Endothelial cell of umbilical vein (primary cell): ENCODE data around the gene FBXO2. TPM values are rescaled to one million over a fixed set of nuclear protein-coding genes. Genes with fewer than 3 reads are reported as not detected.

Experiments
- BruUV-seq: library from RNA; stranded (reverse); fragments of 400-500 nt; replicated peaks from 2 replicates; lab custom pipeline; 2021; lab: Mats Ljungman, UMichigan
- CTCF ChIA-PET: fragments of 300-600, 350-600 bp; sonication (Branson Sonifier 250); formaldehyde crosslinking; loops from one replicate; lab custom pipeline; 2021; ENCODE audit warnings: antibody characterized with exemption, inconsistent platforms; lab: Charles Lee
- POLR2A ChIA-PET: fragments of 300-600, 350-600 bp; sonication (Branson Sonifier 250); formaldehyde crosslinking; loops from one replicate; lab custom pipeline; 2021; ENCODE audit warnings: antibody characterized with exemption, inconsistent platforms; lab: Charles Lee
- DNase-seq: peaks from one replicate; pipeline ENCODE4 v3.0.0-alpha.2; 2011; ENCODE audit warnings: low read depth, low spot score
- FAIRE-seq: peaks from 2 replicates; lab custom pipeline; 2011; peaks lifted over from hg19 to GRCh38; lab: Jason Lieb, UNC
- H2AFZ ChIP-seq: 2 replicates; pipeline ENCODE4 v1.6.0; 2012; ENCODE audit warnings: low read depth, low read length, control low read depth, inconsistent platforms
- H3K27ac ChIP-seq: 2 replicates; pipeline ENCODE4 v1.5.1; 2011; ENCODE audit warnings: low read depth, mild to moderate bottlenecking, control low read depth, low read length, moderate library complexity; ENCODE audit not compliant: insufficient read depth
- H3K27me3 ChIP-seq, 2 experiments: 2 replicates each; pipeline versions ENCODE4 v1.6.0 to v1.6.1; 2011; ENCODE audit warnings: low read length in 2 of 2, mixed read lengths in 1 of 2; ENCODE audit not compliant: control insufficient read depth in 2 of 2, insufficient read depth in 2 of 2
- H3K36me3 ChIP-seq, 2 experiments: 2 replicates in 1 of 2; 3 replicates in 1 of 2; pipeline ENCODE4 v1.5.1; 2011; ENCODE audit warnings: low read length in 2 of 2, mild to moderate bottlenecking in 1 of 2, moderate library complexity in 1 of 2; ENCODE audit not compliant: control insufficient read depth in 2 of 2, insufficient read depth in 2 of 2; ENCODE audit errors: extremely low read depth in 1 of 2
- H3K4me1 ChIP-seq: 3 replicates; pipeline ENCODE4 v1.5.1; 2011; ENCODE audit warnings: mild to moderate bottlenecking, low read length; ENCODE audit not compliant: control insufficient read depth, insufficient read depth; ENCODE audit errors: extremely low read depth
- H3K4me2 ChIP-seq: 2 replicates; pipeline ENCODE4 v1.6.1; 2011; ENCODE audit warnings: low read length, control low read depth, mixed read lengths; ENCODE audit not compliant: insufficient read depth
- H3K4me3 ChIP-seq, 3 experiments: fragments of 200-600 bp in 1 of 3; sonication (generic), shearing (Covaris generic) in 1 of 3; replicated peaks in 1 of 3; 2 replicates each; pipeline ENCODE4 v1.5.1; 2011 to 2016; ENCODE audit warnings: control low read depth in 3 of 3, low read length in 3 of 3, mild to moderate bottlenecking in 2 of 3, inconsistent platforms in 1 of 3, low read depth in 1 of 3, moderate library complexity in 1 of 3; ENCODE audit not compliant: insufficient read depth in 1 of 3
- H3K79me2 ChIP-seq: 2 replicates; pipeline ENCODE4 v1.6.0; 2012; ENCODE audit warnings: low read length, inconsistent platforms; ENCODE audit not compliant: control insufficient read depth, insufficient read depth
- H3K9ac ChIP-seq: replicated peaks from 2 replicates; pipeline ENCODE3; 2011; ENCODE audit warnings: low read length, control low read depth; ENCODE audit not compliant: insufficient read depth; ENCODE audit errors: extremely low read depth
- H3K9me1 ChIP-seq: replicated peaks from 3 replicates; pipeline ENCODE4 v1.6.0; 2011; ENCODE audit warnings: mild to moderate bottlenecking, low read length; ENCODE audit not compliant: control insufficient read depth, insufficient read depth; ENCODE audit errors: extremely low read depth
- H3K9me3 ChIP-seq: replicated peaks from 2 replicates; pipeline ENCODE4 v1.5.1; 2012; ENCODE audit warnings: low read length, inconsistent platforms; ENCODE audit not compliant: control insufficient read depth, insufficient read depth
- H4K20me1 ChIP-seq: replicated peaks from 2 replicates; pipeline ENCODE3; 2011; ENCODE audit warnings: mild to moderate bottlenecking, low read length; ENCODE audit not compliant: control insufficient read depth, insufficient read depth; ENCODE audit errors: extremely low read depth
- CTCF ChIP-seq, 2 donors: IDR thresholded peaks; 1 replicate in 1 of 2; 2 replicates in 1 of 2; pipeline ENCODE4 v1.5.1; 2011; ENCODE audit warnings: low read length in 2 of 2, mild to moderate bottlenecking in 2 of 2, moderate library complexity in 2 of 2, control low read depth in 1 of 2, inconsistent platforms in 1 of 2, low read depth in 1 of 2; ENCODE audit not compliant: insufficient read depth in 1 of 2; ENCODE audit errors: extremely low read depth in 1 of 2
- EZH2 ChIP-seq: IDR thresholded peaks from 2 replicates; pipeline ENCODE4 v1.6.1; 2012; ENCODE audit warnings: borderline replicate concordance, low read depth, mild to moderate bottlenecking, moderate library complexity, low read length, inconsistent platforms; ENCODE audit not compliant: severe bottlenecking
- FOS ChIP-seq: IDR thresholded peaks from 2 replicates; pipeline ENCODE4 v1.6.1; 2011; ENCODE audit warnings: mild to moderate bottlenecking, low read length, moderate library complexity, borderline replicate concordance; ENCODE audit not compliant: insufficient read depth
- GATA2 ChIP-seq: IDR thresholded peaks from 2 replicates; pipeline ENCODE4 v1.7.0; 2011; ENCODE audit warnings: low read depth, mild to moderate bottlenecking, moderate library complexity, mixed read lengths, low read length; ENCODE audit not compliant: insufficient read length, insufficient read depth
- JUN ChIP-seq: IDR thresholded peaks from 2 replicates; pipeline ENCODE4 v1.6.1; 2011; ENCODE audit warnings: borderline replicate concordance, low read depth; ENCODE audit not compliant: insufficient read length, insufficient read depth
- MAX ChIP-seq: IDR thresholded peaks from 2 replicates; pipeline ENCODE4 v1.6.1; 2011; ENCODE audit not compliant: insufficient read depth, insufficient read length
- MYC ChIP-seq: IDR thresholded peaks from one replicate; pipeline ENCODE4 v1.6.1; 2011; ENCODE audit warnings: mild to moderate bottlenecking, low read depth, low read length
- POLR2A ChIP-seq: IDR thresholded peaks from 2 replicates; pipeline ENCODE4 v1.6.1; 2012; ENCODE audit warnings: low read depth, mild to moderate bottlenecking, control low read depth, low read length
- POLR2AphosphoS5 ChIP-seq: IDR thresholded peaks from 2 replicates; pipeline ENCODE4 v1.6.1; 2012; ENCODE audit warnings: low read depth, mild to moderate bottlenecking, control low read depth, low read length, moderate library complexity; ENCODE audit not compliant: insufficient read depth
- dilution Hi-C: fragments of 300-500 bp; cut with MboI; formaldehyde crosslinking; loops from one replicate; pipeline ENCODE4 v1.15.0; 2019; ENCODE audit warnings: low sequenced_read_pairs; ENCODE audit not compliant: extremely low pct_ligation_motif_present
- intact Hi-C: fragments of 100-400 bp; cut with micrococcal nuclease; formaldehyde crosslinking; loops from one replicate; pipeline ENCODE4 v1.10.0; 2022
- polyA plus RNA-seq, 4 experiments: library from polyadenylated mRNA; depleted of rRNA in 3 of 4; stranded (reverse) in 3 of 4; unstranded in 1 of 4; fragments of >200 nt; gene quantifications; 2 replicates each; pipeline versions ENCODE4 v1.2.1 to v1.2.3, GENCODE V29; 2011 to 2012; ENCODE audit warnings: missing spikeins in 1 of 4
- total RNA-seq: library from RNA; stranded (reverse); gene quantifications from 2 replicates; pipeline ENCODE4 v1.2.3, GENCODE V29; 2021

The FBXO2 gene
- total and polyA plus RNA-seq, 2 donors (not counting 3 experiments of a cell fraction or from before 2014, with no cell fraction given): 0.42 to 0.91 TPM

- no peak overlapping the region for H3K27ac ChIP-seq
- dilution Hi-C loops (no loop called here), intact Hi-C loops (no loop called here)
- no peaks in the 10 kb centered on the region for H3K9me1 ChIP-seq
- CTCF ChIA-PET: no interaction called here
- H3K4me2 ChIP-seq: no peak overlapping the region
- FAIRE-seq (no peak), DNase-seq (no peak)
- no peaks in the 10 kb centered on the region for H4K20me1 ChIP-seq
- TF ChIP-seq POLR2A (no peak), FOS (no peak), GATA2 (no peak), MAX (no peak), CTCF (IDR thresholded peaks at IDR 0.05; ENCODE audit: extremely low read depth in 1 of 2, insufficient read depth in 1 of 2, low read depth in 1 of 2, low read length in 2 of 2) (no peak), EZH2 (no peak), MYC (no peak), JUN (no peak), POLR2AphosphoS5 (no peak)
- H3K9me3 ChIP-seq: no peaks in the 10 kb centered on the region
- no peak overlapping the region for H2AFZ ChIP-seq
- no peak overlapping the region for H3K4me3 ChIP-seq
- no peaks in the 10 kb centered on the region for H3K4me1 ChIP-seq
- H3K27me3 ChIP-seq: no peaks in the 10 kb centered on the region
- POLR2A ChIA-PET: no interaction called here
- no peak overlapping the region for H3K9ac ChIP-seq
- H3K36me3 ChIP-seq: no peaks in the 10 kb centered on the region
- BruUV-seq: no TSS peak
- no peaks in the 10 kb centered on the region for H3K79me2 ChIP-seq
Observed at GRCh38 chr1:11617314-11617713, 36.9 kb downstream of the FBXO2 start.
